Nephron progenitor cell (in vitro differentiated cells): ENCODE measurements around the gene TMEFF1.

Experiments
- DNase-seq: peaks from one replicate; pipeline ENCODE4 v3.0.0; 2021
- H3K27ac Mint-ChIP-seq: 2 replicates; pipeline ENCODE4 v1.8.0; 2021; ENCODE audit warnings: mild to moderate bottlenecking, moderate library complexity, mixed read lengths
- H3K27me3 Mint-ChIP-seq: 2 replicates; pipeline ENCODE4 v1.8.0; 2021; ENCODE audit warnings: mild to moderate bottlenecking, low read depth, mixed read lengths; ENCODE audit not compliant: poor library complexity
- H3K36me3 Mint-ChIP-seq: 2 replicates; pipeline ENCODE4 v1.8.0; 2021; ENCODE audit warnings: low read depth, mixed read lengths
- H3K4me1 Mint-ChIP-seq: 2 replicates; pipeline ENCODE4 v1.8.0; 2021; ENCODE audit warnings: mixed read lengths
- H3K4me3 Mint-ChIP-seq: 2 replicates; pipeline ENCODE4 v1.8.0; 2021; ENCODE audit warnings: mild to moderate bottlenecking, moderate library complexity, mixed read lengths
- H3K9me3 Mint-ChIP-seq: 2 replicates; pipeline ENCODE4 v1.8.0; 2021; ENCODE audit warnings: mild to moderate bottlenecking, moderate library complexity, mixed read lengths
- TF ChIP-seq, protein P1 (sequence below): fragments of 200-600 bp; sonication (generic); IDR thresholded peaks from 2 replicates; pipeline ENCODE4 v1.5.0; 2021; ENCODE audit warnings: antibody characterized with exemption

TMEFF1 gene

DNA sequence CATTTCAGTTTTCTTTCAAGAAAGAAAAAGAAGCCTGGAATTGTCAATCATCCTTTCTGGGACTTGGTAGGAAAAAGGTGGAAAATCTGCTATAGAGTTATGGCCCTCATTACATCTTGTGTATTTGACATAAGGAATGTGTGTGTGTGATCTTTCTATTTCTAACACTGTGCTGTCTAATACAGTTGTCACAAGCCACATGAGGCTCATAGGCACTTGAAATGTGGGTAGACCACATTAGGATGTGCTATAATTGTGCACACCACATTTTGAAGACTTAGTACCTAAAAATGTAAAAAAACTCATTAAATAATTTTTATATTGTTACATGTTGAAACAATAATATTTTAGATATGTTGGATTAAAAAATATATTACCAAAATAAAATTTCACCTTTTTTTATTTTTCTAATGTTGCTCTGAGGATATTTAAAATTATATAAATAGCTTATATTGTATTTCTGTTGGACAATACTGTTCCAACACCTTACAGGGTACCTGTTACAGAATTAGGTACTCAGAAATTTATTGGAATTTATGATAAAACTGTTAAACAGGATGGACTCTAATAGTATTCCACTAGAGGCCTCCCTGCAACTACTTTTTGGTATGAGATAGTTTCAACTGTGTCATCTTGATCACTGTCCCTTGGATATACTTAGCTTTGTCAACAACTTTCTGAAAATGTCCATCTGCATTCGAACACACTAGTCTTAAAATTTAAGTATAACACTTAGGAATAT is 27.6 kb upstream of the TMEFF1 start:
- Mint-ChIP-seq H3K4me3 (no peak overlapping the region), H3K27me3 (no peaks in the 10 kb centered on the region), H3K27ac (no peak overlapping the region), H3K9me3 (no peaks in the 10 kb centered on the region), H3K36me3 (peaks cover 37% of the 10 kb centered on the region), H3K4me1 (peaks cover 20% of the 10 kb centered on the region)
- no peak for DNase-seq
- TF ChIP-seq, protein P1, sequence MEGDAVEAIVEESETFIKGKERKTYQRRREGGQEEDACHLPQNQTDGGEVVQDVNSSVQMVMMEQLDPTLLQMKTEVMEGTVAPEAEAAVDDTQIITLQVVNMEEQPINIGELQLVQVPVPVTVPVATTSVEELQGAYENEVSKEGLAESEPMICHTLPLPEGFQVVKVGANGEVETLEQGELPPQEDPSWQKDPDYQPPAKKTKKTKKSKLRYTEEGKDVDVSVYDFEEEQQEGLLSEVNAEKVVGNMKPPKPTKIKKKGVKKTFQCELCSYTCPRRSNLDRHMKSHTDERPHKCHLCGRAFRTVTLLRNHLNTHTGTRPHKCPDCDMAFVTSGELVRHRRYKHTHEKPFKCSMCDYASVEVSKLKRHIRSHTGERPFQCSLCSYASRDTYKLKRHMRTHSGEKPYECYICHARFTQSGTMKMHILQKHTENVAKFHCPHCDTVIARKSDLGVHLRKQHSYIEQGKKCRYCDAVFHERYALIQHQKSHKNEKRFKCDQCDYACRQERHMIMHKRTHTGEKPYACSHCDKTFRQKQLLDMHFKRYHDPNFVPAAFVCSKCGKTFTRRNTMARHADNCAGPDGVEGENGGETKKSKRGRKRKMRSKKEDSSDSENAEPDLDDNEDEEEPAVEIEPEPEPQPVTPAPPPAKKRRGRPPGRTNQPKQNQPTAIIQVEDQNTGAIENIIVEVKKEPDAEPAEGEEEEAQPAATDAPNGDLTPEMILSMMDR, result no peak

DNA sequence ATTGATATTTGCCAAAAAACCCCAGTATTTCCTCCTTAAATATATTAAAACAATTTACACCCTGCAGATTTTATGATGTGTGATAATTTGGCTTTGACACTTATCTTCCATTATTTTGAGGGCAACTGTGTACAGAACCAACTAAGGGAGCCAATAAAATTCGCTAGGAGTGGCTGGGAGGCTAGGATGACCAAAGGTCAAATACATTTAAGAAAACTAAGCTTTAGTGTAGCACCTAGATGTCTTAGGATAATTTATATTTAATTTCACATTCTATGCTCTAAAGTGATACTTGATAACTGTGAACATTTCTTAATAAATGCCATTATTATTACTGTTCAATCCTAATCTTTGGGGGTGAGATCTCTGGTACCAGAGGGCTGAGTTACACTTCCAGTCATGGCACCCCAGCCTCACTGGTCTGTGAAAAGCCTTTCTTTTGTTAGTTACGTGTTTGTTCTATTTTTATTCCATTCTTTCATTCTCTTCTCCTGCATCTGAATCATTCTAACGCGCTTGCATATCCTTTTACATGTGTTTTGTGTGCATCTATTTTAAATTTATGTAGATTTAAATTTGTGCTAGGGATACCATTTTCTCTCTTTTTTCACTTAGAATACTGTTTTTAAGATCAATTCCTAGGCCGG is 26.9 kb upstream of the TMEFF1 start:
- DNase-seq, result no peak
- Mint-ChIP-seq H3K27me3 (no peaks in the 10 kb centered on the region), H3K9me3 (no peaks in the 10 kb centered on the region), H3K4me1 (peaks cover 20% of the 10 kb centered on the region), H3K4me3 (no peak overlapping the region), H3K36me3 (peaks cover 44% of the 10 kb centered on the region), H3K27ac (no peak overlapping the region)
- TF ChIP-seq, protein P1, result no peak

DNA sequence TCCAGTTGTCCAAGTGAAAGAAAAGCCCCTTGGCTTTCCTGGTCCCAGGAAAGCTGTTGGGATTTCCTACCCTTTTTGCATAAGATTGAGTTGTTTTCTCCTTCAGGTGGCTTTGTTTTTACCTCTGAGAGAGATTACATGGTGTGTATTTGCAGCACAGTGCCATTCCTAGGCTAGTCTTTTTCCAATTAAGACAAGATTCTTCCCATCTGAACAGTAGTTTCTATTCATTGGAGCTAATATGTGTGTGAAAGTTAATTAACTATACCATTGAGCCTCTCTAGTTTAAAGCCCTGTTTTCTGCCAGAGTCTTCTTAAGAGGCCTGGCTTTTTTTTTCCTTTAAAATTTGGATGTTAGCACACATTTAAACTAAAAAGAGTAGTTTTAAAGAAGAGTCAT is 25.9 kb upstream of the TMEFF1 start:
- Mint-ChIP-seq H3K27me3 (no peaks in the 10 kb centered on the region), H3K36me3 (peaks cover 49% of the 10 kb centered on the region), H3K9me3 (peaks cover 4% of the 10 kb centered on the region), H3K27ac (no peak overlapping the region), H3K4me1 (peaks cover 16% of the 10 kb centered on the region), H3K4me3 (no peak overlapping the region)
- DNase-seq, result no peak
- TF ChIP-seq, protein P1, result no peak

DNA sequence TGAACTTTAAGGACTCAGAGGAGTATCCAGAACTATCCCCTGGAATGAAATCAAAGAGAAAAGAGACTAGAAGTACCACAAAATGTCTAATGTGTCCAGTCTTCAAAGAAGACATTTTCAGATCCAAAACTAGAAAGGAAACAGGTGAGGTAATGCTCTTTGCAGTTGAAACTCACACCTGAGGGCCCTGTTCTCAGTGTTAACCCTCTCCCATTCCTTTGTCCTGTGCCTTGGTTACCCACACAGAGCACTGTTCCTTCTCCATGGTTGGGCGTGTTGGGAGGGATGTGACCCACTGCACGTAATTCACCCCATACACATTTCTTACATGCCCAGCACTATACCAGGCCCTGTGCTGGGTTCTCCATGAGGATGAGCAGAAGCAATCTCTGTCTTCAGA is 24.7 kb upstream of the TMEFF1 start:
- DNase-seq, result no peak
- TF ChIP-seq, protein P1, result no peak
- peak overlapping the region; percentile 22 for H3K27ac Mint-ChIP-seq

DNA sequence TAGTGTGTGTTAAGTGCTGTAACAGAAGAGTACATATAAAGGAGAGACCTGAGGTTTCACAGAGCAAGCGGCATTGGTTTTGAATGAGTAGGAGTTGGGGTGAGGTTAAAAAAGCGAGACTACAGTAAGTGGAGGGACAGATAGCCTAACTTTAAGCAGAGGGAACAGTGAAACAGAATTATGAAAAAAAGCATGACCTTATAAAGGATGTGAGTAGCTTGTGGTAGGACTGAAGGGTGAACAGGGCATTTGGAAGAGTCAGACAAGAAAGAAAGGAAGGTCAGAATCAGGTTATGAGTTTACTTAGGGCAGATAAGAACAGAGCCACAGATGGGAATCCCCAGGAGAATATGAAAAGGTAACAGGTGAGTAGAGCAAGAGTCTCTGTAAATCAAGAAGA is 23.5 kb upstream of the TMEFF1 start:
- TF ChIP-seq, protein P1, result no peak
- H3K27ac Mint-ChIP-seq, result no peak overlapping the region
- no peak overlapping the region for H3K4me3 Mint-ChIP-seq
- H3K36me3 Mint-ChIP-seq, result peaks cover 66% of the 10 kb centered on the region
- H3K4me1 Mint-ChIP-seq, result peaks cover 5% of the 10 kb centered on the region
- H3K27me3 Mint-ChIP-seq, result no peaks in the 10 kb centered on the region
- no peak for DNase-seq
- H3K9me3 Mint-ChIP-seq, result peaks cover 9% of the 10 kb centered on the region

More for the DNA sequence above, 24.7 kb upstream of the TMEFF1 start:
- H3K27me3 Mint-ChIP-seq, result no peaks in the 10 kb centered on the region
- H3K4me1 Mint-ChIP-seq, result peaks cover 15% of the 10 kb centered on the region
- peaks cover 58% of the 10 kb centered on the region for H3K36me3 Mint-ChIP-seq
- H3K9me3 Mint-ChIP-seq, result peaks cover 9% of the 10 kb centered on the region
- H3K4me3 Mint-ChIP-seq, result no peak overlapping the region

DNA sequence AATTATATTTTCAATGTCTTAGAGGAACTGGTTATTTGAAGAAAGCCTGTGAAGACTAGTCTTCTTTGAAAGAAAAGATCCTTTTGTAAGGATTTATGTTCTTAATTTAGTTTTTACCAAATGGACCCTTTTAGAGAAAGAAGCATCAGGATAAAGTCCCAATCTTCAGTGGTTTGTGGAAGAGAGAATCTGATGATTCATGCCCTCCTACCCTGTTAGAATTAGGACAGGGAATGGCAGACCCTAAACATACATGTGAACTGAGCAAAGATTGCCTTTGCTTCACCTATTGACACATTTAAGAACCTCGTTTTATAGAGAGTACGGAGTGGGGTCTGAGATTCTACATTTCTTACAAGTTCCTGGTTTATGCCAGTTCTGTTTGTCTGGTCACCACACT is 20.1 kb upstream of the TMEFF1 start:
- H3K27ac Mint-ChIP-seq, result no peak overlapping the region
- no peaks in the 10 kb centered on the region for H3K4me1 Mint-ChIP-seq
- no peak for DNase-seq
- H3K4me3 Mint-ChIP-seq, result no peak overlapping the region
- peaks cover 55% of the 10 kb centered on the region for H3K36me3 Mint-ChIP-seq
- no peaks in the 10 kb centered on the region for H3K27me3 Mint-ChIP-seq
- H3K9me3 Mint-ChIP-seq, result peaks cover 9% of the 10 kb centered on the region
- TF ChIP-seq, protein P1, result no peak
